ENCODE data around the gene RASGRP3. TPM values are rescaled to one million over a fixed set of nuclear protein-coding genes. Genes with fewer than 3 reads are reported as not detected.

The RASGRP3 gene
- total and polyA plus RNA-seq, 12 donors = 2.5 to 23.8 (median 10.7) TPM

DNA sequence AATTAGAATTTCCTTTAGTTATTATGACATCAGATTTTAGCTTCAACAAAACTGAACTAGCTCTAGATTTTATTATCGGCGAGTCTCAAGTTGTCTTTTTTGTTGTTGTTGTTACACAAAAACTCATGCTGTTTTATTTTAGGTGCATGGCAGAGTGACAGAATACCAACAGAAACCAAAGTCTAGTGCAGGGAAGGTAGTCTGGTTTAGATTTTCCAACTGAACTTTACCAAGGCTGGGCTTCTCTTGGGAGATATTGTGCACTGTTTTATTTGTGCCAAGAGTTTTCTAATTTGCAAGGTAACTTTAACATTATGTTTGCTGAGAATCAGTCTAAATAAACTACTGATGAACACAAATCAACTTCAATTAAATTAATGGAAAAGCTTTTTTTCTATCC, 43.6 kb upstream of the RASGRP3 start:
- intact Hi-C loops (cut with DNase I) = no loop called here
- TF ChIP-seq, protein P1, sequence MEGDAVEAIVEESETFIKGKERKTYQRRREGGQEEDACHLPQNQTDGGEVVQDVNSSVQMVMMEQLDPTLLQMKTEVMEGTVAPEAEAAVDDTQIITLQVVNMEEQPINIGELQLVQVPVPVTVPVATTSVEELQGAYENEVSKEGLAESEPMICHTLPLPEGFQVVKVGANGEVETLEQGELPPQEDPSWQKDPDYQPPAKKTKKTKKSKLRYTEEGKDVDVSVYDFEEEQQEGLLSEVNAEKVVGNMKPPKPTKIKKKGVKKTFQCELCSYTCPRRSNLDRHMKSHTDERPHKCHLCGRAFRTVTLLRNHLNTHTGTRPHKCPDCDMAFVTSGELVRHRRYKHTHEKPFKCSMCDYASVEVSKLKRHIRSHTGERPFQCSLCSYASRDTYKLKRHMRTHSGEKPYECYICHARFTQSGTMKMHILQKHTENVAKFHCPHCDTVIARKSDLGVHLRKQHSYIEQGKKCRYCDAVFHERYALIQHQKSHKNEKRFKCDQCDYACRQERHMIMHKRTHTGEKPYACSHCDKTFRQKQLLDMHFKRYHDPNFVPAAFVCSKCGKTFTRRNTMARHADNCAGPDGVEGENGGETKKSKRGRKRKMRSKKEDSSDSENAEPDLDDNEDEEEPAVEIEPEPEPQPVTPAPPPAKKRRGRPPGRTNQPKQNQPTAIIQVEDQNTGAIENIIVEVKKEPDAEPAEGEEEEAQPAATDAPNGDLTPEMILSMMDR (IDR thresholded peaks at IDR 0.05) = no peak
- no peak for TF ChIP-seq POLR2A (IDR thresholded peaks at IDR 0.05)
- Histone ChIP-seq H3K27me3 (no peaks in the 10 kb centered on the region), H3K27ac (no peak overlapping the region), H3K36me3 (replicated peaks in 1 of 2) (no peaks in the 10 kb centered on the region), H3K4me1 (replicated peaks in 1 of 2) (no peaks in the 10 kb centered on the region), H3K9me3 (replicated peaks in 1 of 3) (no peaks in the 10 kb centered on the region), H3K4me3 (no peak overlapping the region)
- DNase-seq = no peak
- WGBS, 4 donors = 83 to 87% (median 84%) methylated on average over 2 of the region's 2 CpGs

DNA sequence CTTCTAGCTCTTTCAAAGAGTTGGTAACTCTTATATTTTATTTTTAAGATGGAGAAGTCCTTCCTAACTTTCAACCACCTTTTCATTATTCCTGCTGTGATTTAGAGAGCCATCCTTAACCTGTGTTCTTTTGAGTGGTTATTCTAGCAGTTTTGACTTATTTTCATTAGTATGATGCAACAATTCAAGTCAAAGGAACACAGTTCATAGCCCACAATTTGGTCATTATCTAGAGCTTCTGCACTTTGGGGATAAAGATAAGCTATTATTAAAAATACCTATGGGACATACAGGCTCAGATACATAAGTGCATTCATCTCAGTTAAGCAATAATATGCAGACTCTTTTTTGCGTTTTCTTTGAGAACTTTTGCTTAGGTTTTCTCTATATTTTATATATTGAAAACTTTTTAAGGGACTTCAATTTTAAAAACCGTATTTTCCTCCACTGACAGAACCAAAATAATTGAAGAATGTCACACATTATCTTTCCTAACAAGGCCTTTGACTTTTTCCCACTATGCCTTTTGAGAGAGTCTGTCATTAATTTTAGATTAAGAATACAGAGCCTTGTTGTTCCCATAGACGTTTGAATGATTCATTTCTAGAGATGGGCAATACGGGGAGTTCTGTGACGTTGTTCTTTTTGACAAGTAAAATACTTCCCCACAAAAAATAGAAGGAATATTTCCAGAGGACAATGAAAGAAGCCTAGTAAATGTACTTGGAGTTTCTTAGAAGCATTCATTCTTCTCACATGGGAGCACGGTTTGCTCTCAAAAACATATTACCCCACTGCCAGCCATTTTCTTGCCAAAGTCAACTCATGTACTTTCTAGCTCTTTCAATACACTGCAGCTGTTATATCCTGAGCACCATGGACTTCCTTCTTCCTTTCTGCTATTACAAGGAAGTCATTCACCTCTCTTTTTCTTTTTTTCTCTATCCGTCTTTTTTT, 42.9 kb upstream of the RASGRP3 start:
- no peaks in the 10 kb centered on the region for H3K9me3 ChIP-seq (replicated peaks in 1 of 3)
- no peaks in the 10 kb centered on the region for H3K4me1 ChIP-seq (replicated peaks in 1 of 2)
- no peaks in the 10 kb centered on the region for H3K27me3 ChIP-seq
- DNase-seq = no peak
- 63 to 66% (median 64%) methylated on average over 7 of the region's 7 CpGs for WGBS, 4 donors
- H3K4me3 ChIP-seq = no peak overlapping the region
- H3K36me3 ChIP-seq (replicated peaks in 1 of 2) = no peaks in the 10 kb centered on the region
- intact Hi-C loops (cut with DNase I) = no loop called here
- H3K27ac ChIP-seq = no peak overlapping the region
- TF ChIP-seq, protein P1 (IDR thresholded peaks at IDR 0.05) = no peak
- TF ChIP-seq POLR2A (IDR thresholded peaks at IDR 0.05) = no peak

DNA sequence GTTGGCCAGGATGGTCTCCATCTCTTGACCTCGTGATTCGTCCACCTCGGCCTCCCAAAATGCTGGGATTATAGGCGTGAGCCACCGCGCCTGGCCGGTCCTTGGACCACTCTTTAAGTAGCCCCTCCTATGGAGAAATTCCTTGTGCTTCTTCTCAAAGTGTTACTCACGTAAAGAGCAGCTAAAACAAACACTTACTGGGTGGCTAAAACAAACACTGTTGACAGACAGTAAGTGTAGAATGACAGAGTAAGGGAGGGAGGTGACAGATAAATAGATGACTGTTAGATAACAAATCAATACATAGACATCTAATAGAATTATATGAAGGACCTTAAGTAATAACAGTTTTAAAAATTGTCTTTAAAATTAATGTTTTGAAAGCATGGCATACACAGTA, 40.9 kb upstream of the RASGRP3 start:
- Histone ChIP-seq H3K27ac (no peak overlapping the region), H3K4me1 (replicated peaks in 1 of 2) (no peaks in the 10 kb centered on the region), H3K4me3 (no peak overlapping the region), H3K27me3 (no peaks in the 10 kb centered on the region), H3K36me3 (replicated peaks in 1 of 2) (no peaks in the 10 kb centered on the region), H3K9me3 (replicated peaks in 1 of 3) (no peaks in the 10 kb centered on the region)
- intact Hi-C loops (cut with DNase I) = no loop called here
- 66 to 76% (median 73%) methylated on average over 8 of the region's 8 CpGs for WGBS, 4 donors
- TF ChIP-seq, protein P1 (IDR thresholded peaks at IDR 0.05) = no peak
- no peak for TF ChIP-seq POLR2A (IDR thresholded peaks at IDR 0.05)
- no peak for DNase-seq

DNA sequence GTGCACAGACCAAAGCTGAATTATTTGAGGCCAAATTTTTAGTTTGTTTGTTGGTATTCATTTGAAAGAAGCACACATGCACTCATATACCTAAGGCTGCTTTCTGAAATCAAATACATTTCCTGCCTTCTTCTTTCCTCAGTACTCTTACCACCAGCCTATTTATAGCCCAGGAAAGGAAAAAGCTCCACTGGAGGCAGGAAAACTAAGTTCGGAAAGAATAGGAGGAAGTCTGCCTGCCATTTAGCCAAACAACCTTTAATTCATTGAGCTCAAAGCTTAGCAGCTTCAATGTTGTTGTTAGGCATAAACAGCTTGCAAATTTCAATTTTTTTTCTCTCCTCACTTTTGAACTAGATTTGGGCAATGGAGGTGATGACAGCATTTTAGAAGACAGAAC, 40.4 kb upstream of the RASGRP3 start:
- no peaks in the 10 kb centered on the region for H3K9me3 ChIP-seq (replicated peaks in 1 of 3)
- peak overlapping the region in 1 of 4 donors; percentile 20 for H3K4me3 ChIP-seq
- intact Hi-C loops (cut with DNase I) = no loop called here
- H3K36me3 ChIP-seq (replicated peaks in 1 of 2) = no peaks in the 10 kb centered on the region
- no peak for DNase-seq
- H3K4me1 ChIP-seq (replicated peaks in 1 of 2) = no peaks in the 10 kb centered on the region
- 21 to 45% (median 28%) methylated on average over 1 of the region's 1 CpG for WGBS, 4 donors
- no peak for TF ChIP-seq POLR2A (IDR thresholded peaks at IDR 0.05)
- TF ChIP-seq, protein P1 (IDR thresholded peaks at IDR 0.05) = no peak
- no peaks in the 10 kb centered on the region for H3K27me3 ChIP-seq
- peak overlapping the region in 1 of 5 donors; percentile 0 for H3K27ac ChIP-seq

Data from adrenal gland (tissue), 12 donors.